Stimulated activated CD8-positive, alpha-beta memory T cell treated with anti-CD3 and anti-CD28 coated beads, Interleukin-4, amount 100 ng/mL, for 4 hours (primary cell): ENCODE measurements around the gene TRAFD1.
"Not testable (repeated sequence)": the region's sequence is repeated elsewhere in the genome, so short reads cannot be mapped to it uniquely, and the experiment has no call there.

Source experiments
- DNase-seq, 2 donors: peaks; one replicate each; pipeline ENCODE4 v3.0.0-alpha.2; 2020; ENCODE audit warnings: low read depth in 2 of 2, low spot score in 1 of 2

TRAFD1 gene

GRCh38 chr12:112125250-112125999 is at the start of gene TRAFD1:
Gene TRAFD1 (plus strand): TSS chr12:112125560. CDS start chr12:112130523, 4,963 bp downstream.
- peak; percentile 94 to 96 for DNase-seq

GRCh38 chr12:112087055-112087850 is 38.1 kb upstream of the TRAFD1 start:
- DNase-seq, result no peak

- no peak for DNase-seq
These were observed 37.5 kb upstream of the TRAFD1 start for GRCh38 chr12:112087851-112088250.

- DNase-seq, result no peak
These were observed 33.8 kb upstream of the TRAFD1 start for GRCh38 chr12:112091563-112091962.

- no peak for DNase-seq
These were observed 29.3 kb upstream of the TRAFD1 start for GRCh38 chr12:112096070-112096469.

- DNase-seq, result no peak
These were observed 28.7 kb upstream of the TRAFD1 start for GRCh38 chr12:112096667-112097066.

- DNase-seq, result no peak
These were observed 27.7 kb upstream of the TRAFD1 start for GRCh38 chr12:112097641-112098040.

- DNase-seq, result not testable (repeated sequence)
These were observed 24.9 kb upstream of the TRAFD1 start for GRCh38 chr12:112100500-112100899.

- no peak for DNase-seq
These were observed 23.2 kb upstream of the TRAFD1 start for GRCh38 chr12:112102127-112102526.

GRCh38 chr12:112102746-112103145 is 22.6 kb upstream of the TRAFD1 start:
- not testable (repeated sequence) for DNase-seq

- DNase-seq, result no peak
These were observed 21.4 kb upstream of the TRAFD1 start for GRCh38 chr12:112103758-112104503.

- no peak for DNase-seq
These were observed 19.5 kb upstream of the TRAFD1 start for GRCh38 chr12:112105891-112106290.

- DNase-seq, result no peak
These were observed 17.8 kb upstream of the TRAFD1 start for GRCh38 chr12:112107306-112108201.

GRCh38 chr12:112108202-112109079 is 16.9 kb upstream of the TRAFD1 start, which contains the start of gene NAA25:
Gene NAA25 (minus strand): TSS chr12:112108783. CDS start chr12:112108773, 10 bp downstream.
- DNase-seq, result peak; percentile 66 to 78

- DNase-seq, result not testable (repeated sequence)
These were observed 14.3 kb upstream of the TRAFD1 start for GRCh38 chr12:112110787-112111662.

GRCh38 chr12:112111931-112112330 is 13.4 kb upstream of the TRAFD1 start:
- DNase-seq, result no peak

- no peak for DNase-seq
These were observed 12.8 kb upstream of the TRAFD1 start for GRCh38 chr12:112112409-112113133.
